H1 (cell line): ENCODE results near the gene CHTF8.

Experiments
- CTBP2 ChIP-seq: IDR thresholded peaks from 2 replicates; pipeline ENCODE4 v1.7.0; 2011; ENCODE audit warnings: borderline replicate concordance, mild to moderate bottlenecking, moderate library complexity, mixed read lengths, low read length; ENCODE audit not compliant: insufficient read depth, insufficient read length
- EZH2 ChIP-seq: fragments of 200-600 bp; sonication (generic); IDR thresholded peaks from 2 replicates; pipeline ENCODE4 v1.7.1; 2012; ENCODE audit warnings: low read depth, mild to moderate bottlenecking, moderate library complexity, low read length, inconsistent platforms; ENCODE audit not compliant: severe bottlenecking
- POLR2A ChIP-seq, 2 experiments: IDR thresholded peaks; 1 replicate in 1 of 2; 2 replicates in 1 of 2; pipeline ENCODE4 v1.6.1; 2011; ENCODE audit warnings: low read depth in 2 of 2, low read length in 2 of 2, mild to moderate bottlenecking in 2 of 2; ENCODE audit errors: control extremely low read depth in 1 of 2
- TEAD4 ChIP-seq: IDR thresholded peaks from 2 replicates; pipeline ENCODE4 v1.6.1; 2012; ENCODE audit warnings: low read depth, low read length, inconsistent platforms, mixed read lengths
- YY1 ChIP-seq: IDR thresholded peaks from 2 replicates; pipeline ENCODE4 v1.6.1; 2011; ENCODE audit warnings: low read depth, mild to moderate bottlenecking, low read length
- TF ChIP-seq, protein P1 (sequence below), 3 experiments: IDR thresholded peaks; 1 replicate in 2 of 3; 2 replicates in 1 of 3; pipeline versions ENCODE4 v1.5.1 to v1.6.1; 2011; ENCODE audit warnings: low read length in 3 of 3, mild to moderate bottlenecking in 3 of 3, inconsistent platforms in 2 of 3, low read depth in 1 of 3, moderate library complexity in 1 of 3; ENCODE audit not compliant: insufficient read depth in 1 of 3; ENCODE audit errors: control extremely low read depth in 1 of 3

DNA sequence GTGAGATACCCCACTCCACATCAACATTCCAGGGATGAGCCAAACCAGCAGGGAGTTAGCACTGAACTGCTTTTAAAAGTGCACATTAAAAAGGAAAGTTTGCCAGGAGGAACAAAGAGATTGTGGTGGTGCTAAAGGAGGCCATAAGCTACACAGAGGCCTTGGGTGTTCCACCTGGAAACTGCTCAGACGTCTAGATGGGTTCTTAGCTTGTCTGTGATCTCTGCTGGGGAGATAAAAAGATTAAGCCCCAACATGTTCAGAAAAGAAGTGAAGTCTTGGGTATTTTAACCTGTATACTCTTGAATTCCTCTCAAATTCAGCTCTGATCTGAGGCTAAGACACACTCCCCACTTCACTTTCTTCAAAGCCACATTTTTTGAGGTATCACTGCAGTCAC is 16.6 kb downstream of the CHTF8 start:
- TF ChIP-seq CTBP2 (no peak), YY1 (no peak), POLR2A (IDR thresholded peaks at IDR 0.05; ENCODE audit: control extremely low read depth in 1 of 2, low read depth in 2 of 2, low read length in 2 of 2) (no peak), EZH2 (no peak), TEAD4 (no peak)
- TF ChIP-seq, protein P1, sequence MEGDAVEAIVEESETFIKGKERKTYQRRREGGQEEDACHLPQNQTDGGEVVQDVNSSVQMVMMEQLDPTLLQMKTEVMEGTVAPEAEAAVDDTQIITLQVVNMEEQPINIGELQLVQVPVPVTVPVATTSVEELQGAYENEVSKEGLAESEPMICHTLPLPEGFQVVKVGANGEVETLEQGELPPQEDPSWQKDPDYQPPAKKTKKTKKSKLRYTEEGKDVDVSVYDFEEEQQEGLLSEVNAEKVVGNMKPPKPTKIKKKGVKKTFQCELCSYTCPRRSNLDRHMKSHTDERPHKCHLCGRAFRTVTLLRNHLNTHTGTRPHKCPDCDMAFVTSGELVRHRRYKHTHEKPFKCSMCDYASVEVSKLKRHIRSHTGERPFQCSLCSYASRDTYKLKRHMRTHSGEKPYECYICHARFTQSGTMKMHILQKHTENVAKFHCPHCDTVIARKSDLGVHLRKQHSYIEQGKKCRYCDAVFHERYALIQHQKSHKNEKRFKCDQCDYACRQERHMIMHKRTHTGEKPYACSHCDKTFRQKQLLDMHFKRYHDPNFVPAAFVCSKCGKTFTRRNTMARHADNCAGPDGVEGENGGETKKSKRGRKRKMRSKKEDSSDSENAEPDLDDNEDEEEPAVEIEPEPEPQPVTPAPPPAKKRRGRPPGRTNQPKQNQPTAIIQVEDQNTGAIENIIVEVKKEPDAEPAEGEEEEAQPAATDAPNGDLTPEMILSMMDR (IDR thresholded peaks at IDR 0.05; ENCODE audit: control extremely low read depth in 1 of 3, insufficient read depth in 1 of 3, low read depth in 1 of 3, low read length in 3 of 3), result no peak
